ENCODE measurements around the gene GAS6. TPM values are rescaled to one million over a fixed set of nuclear protein-coding genes. Genes with fewer than 3 reads are reported as not detected.

The GAS6 gene
- total RNA-seq, 1 donor from 2014 or later, result 11.5 TPM

DNA sequence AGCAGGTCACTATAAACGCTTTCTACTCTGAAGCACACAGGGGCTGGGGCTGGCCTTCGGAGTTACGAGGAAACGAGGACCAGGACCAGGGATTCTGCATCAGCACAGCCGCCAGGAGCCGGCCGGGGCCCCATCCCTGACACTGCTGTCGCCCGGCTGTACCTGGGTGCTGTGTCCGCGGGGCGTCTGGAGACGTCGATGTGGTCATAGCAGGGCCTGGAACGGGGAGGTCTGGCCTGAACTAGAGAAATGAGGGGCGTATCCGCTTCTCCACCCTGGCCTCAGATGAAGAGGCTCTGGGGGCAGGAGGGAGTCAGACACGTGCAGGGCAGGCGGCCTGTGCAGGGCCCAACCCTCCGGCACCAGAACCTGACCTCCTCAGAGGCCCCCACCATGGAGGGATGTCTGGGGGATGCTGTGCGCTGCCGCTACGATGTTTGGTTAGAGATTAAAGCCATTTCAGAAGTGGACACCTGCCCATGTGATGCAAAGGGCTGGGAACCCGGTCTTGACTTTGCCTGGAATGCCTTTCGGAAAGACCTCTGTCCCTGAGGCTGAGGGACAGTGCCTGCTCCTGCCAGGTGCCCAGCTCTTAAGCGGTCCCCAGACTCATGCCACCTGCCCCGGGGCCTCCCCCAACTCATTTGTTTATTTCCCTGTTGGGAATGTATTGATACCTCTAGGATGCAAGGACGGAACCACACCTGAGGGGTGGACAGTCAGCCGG, 21.4 kb downstream of the GAS6 start:
- DNase-seq (ENCODE audit: low spot score, unreplicated experiment), result no peak
- H3K36me3 Mint-ChIP-seq (ENCODE audit: insufficient read depth), result no peaks in the 10 kb centered on the region
- H3K4me1 Mint-ChIP-seq (ENCODE audit: low read depth), result peaks cover 5% of the 10 kb centered on the region
- TF ChIP-seq, protein P1, sequence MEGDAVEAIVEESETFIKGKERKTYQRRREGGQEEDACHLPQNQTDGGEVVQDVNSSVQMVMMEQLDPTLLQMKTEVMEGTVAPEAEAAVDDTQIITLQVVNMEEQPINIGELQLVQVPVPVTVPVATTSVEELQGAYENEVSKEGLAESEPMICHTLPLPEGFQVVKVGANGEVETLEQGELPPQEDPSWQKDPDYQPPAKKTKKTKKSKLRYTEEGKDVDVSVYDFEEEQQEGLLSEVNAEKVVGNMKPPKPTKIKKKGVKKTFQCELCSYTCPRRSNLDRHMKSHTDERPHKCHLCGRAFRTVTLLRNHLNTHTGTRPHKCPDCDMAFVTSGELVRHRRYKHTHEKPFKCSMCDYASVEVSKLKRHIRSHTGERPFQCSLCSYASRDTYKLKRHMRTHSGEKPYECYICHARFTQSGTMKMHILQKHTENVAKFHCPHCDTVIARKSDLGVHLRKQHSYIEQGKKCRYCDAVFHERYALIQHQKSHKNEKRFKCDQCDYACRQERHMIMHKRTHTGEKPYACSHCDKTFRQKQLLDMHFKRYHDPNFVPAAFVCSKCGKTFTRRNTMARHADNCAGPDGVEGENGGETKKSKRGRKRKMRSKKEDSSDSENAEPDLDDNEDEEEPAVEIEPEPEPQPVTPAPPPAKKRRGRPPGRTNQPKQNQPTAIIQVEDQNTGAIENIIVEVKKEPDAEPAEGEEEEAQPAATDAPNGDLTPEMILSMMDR (IDR thresholded peaks at IDR 0.05; ENCODE audit: unreplicated experiment), result no peak
- H3K4me3 Mint-ChIP-seq (ENCODE audit: low read depth), result no peak overlapping the region
- H3K9me3 Mint-ChIP-seq (ENCODE audit: low read depth), result no peaks in the 10 kb centered on the region
- no peaks in the 10 kb centered on the region for H3K27me3 Mint-ChIP-seq
- no peak overlapping the region for H3K27ac Mint-ChIP-seq

- no peaks in the 10 kb centered on the region for H3K27me3 Mint-ChIP-seq
- no peak overlapping the region for H3K4me3 Mint-ChIP-seq (ENCODE audit: low read depth)
- no peak overlapping the region for H3K27ac Mint-ChIP-seq
- DNase-seq (ENCODE audit: low spot score, unreplicated experiment), result no peak
- TF ChIP-seq, protein P1 (IDR thresholded peaks at IDR 0.05; ENCODE audit: unreplicated experiment), result no peak
- H3K9me3 Mint-ChIP-seq (ENCODE audit: low read depth), result no peaks in the 10 kb centered on the region
- H3K36me3 Mint-ChIP-seq (ENCODE audit: insufficient read depth), result no peaks in the 10 kb centered on the region
- peaks cover 11% of the 10 kb centered on the region for H3K4me1 Mint-ChIP-seq (ENCODE audit: low read depth)
Measured at GRCh38 chr13:113841353-113841650, 22.6 kb downstream of the GAS6 start.

DNA sequence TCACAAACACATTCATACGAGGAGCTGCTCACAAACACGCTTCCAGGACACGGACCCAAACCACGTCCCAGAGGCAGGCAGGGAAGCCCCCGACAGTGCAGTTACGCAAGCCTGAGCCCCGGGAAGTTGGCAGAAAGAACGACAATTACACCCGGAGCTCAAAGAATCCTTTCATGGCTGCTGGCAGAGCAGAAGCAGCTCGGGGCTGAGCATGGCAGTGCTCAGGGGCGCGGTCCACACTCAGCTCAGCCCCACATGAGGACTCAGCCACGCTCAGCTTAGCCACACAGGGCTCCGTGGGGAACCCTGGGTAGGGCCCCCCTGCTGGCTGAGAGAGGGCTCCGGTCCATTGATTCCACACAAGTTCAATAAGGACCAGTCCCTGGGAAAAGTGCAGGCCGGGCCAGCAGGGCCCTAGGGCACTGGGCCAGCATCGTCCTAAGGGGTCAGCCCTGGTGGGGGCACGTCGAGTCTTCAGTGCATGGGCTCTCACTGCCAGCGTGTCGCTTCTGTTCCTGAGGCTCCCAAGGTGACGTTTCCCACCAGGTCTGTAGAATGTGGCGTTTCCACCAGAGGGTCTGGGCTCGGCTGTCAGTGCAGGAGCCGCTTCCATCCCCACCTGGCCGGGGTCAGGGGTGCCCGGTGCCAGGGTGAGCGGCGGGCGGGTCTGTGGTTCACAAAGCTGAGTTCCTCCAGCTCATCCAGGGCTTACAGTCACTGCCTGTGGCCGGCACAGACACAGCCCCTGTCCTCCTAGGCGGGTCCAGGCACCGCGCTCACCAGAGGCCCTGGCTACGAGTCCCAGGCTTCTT, 23.1 kb downstream of the GAS6 start:
- H3K27ac Mint-ChIP-seq, result no peak overlapping the region
- no peaks in the 10 kb centered on the region for H3K27me3 Mint-ChIP-seq
- H3K4me3 Mint-ChIP-seq (ENCODE audit: low read depth), result no peak overlapping the region
- peaks cover 11% of the 10 kb centered on the region for H3K4me1 Mint-ChIP-seq (ENCODE audit: low read depth)
- no peak for DNase-seq (ENCODE audit: low spot score, unreplicated experiment)
- H3K36me3 Mint-ChIP-seq (ENCODE audit: insufficient read depth), result no peaks in the 10 kb centered on the region
- TF ChIP-seq, protein P1 (IDR thresholded peaks at IDR 0.05; ENCODE audit: unreplicated experiment), result no peak
- H3K9me3 Mint-ChIP-seq (ENCODE audit: low read depth), result no peaks in the 10 kb centered on the region

GRCh38 chr13:113839536-113840204, 24.2 kb downstream of the GAS6 start:
- Mint-ChIP-seq H3K36me3 (ENCODE audit: insufficient read depth) (no peaks in the 10 kb centered on the region), H3K9me3 (ENCODE audit: low read depth) (no peaks in the 10 kb centered on the region), H3K27ac (no peak overlapping the region), H3K4me3 (ENCODE audit: low read depth) (no peak overlapping the region), H3K27me3 (no peaks in the 10 kb centered on the region), H3K4me1 (ENCODE audit: low read depth) (peaks cover 11% of the 10 kb centered on the region)
- no peak for DNase-seq (ENCODE audit: low spot score, unreplicated experiment)
- TF ChIP-seq, protein P1 (IDR thresholded peaks at IDR 0.05; ENCODE audit: unreplicated experiment), result no peak

- TF ChIP-seq, protein P1 (IDR thresholded peaks at IDR 0.05; ENCODE audit: unreplicated experiment), result no peak
- Mint-ChIP-seq H3K4me3 (ENCODE audit: low read depth) (no peak overlapping the region), H3K27ac (no peak overlapping the region), H3K9me3 (ENCODE audit: low read depth) (no peaks in the 10 kb centered on the region), H3K27me3 (no peaks in the 10 kb centered on the region), H3K36me3 (ENCODE audit: insufficient read depth) (no peaks in the 10 kb centered on the region), H3K4me1 (ENCODE audit: low read depth) (peaks cover 11% of the 10 kb centered on the region)
- no peak for DNase-seq (ENCODE audit: low spot score, unreplicated experiment)
Measured at GRCh38 chr13:113838711-113839201, 25.1 kb downstream of the GAS6 start.
